HG02884 (cell line): Measurements from ENCODE around the gene MMS19.

Experiments used
- ATAC-seq: cut with Tn5 transposase; IDR thresholded peaks from one replicate; pipeline ENCODE4 v1.9.1; 2021; ENCODE audit warnings: mild to moderate bottlenecking, moderate library complexity; ENCODE audit not compliant: unreplicated experiment

The MMS19 gene

DNA sequence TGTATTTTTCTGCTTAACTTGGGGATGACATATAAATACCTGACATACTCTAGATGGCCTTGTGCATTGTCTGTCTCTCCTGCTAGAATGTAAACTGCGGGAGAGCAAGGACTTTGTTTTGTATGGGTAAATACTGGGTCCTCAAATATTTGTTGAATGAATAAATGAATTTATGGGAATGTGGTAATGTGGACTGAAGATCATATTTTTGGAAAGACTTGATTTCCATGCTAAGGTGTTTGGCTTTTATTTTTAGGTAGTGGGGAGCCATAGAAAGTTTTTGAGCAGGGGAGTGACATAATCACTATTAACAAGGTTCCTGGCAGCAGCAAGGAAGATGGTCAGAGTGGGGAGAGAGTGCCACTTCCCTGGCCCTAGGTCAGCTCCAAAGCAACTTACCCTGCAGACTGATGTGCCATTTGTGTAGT is 27.5 kb upstream of the MMS19 start:
- no peak for ATAC-seq

DNA sequence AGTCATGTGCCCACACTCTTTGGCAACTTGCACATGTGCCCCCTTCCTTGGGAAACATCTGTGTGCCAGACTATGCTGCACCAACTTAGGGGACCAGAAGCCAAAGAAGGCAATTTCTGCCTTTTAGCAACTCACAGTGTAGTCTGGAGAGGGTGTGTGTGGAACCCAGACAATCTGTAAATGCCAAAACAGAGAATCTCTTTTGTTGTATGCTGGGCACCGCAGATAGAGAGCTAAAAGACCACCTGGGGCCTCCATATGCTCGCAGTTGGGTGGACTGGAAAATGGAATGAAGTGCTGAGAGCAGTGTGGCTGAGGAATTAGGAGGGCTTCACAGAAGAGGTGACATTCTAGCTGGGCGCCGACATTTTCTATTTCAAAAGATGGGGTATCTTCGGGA is 26.9 kb upstream of the MMS19 start:
- ATAC-seq: no peak

DNA sequence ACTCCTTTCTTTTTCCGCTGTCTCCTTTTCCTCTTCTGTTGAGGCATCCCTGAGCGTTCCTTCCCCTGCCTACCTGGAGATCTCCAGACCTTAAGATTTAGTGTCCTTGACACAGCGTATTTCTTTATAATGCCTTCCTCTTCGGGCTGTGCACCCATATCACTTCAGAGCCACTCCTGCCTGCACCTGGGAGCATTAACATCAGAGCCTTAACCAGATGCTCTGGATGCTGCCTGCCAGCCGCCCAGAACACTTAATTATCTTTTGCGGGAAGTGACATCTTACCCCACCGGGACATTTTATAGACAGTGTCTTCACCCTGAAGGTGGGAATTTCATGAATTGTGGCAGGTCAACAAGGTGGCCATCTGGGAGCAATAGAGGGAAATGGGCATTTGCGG is 24.7 kb upstream of the MMS19 start:
- ATAC-seq: no peak

DNA sequence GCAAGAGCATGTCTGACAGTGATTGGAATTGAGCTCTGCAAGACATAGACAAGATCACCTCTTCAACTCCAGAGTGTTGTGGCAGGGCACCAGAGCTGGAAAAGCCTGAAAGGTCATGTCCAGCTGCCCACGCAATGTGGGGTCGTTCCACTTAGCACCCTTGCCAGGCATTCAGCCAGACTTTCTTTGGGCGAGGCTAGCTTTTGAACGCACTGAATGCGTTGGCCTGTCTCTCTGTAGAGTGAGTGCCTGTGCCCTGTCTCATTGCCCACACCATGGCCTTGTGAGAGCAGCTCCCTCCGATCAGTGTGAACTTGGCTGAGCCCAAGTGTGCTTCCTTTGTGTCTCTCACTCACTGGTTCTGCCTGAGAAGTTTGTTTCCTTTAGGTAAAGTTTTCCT is 23.8 kb upstream of the MMS19 start:
- ATAC-seq: no peak

DNA sequence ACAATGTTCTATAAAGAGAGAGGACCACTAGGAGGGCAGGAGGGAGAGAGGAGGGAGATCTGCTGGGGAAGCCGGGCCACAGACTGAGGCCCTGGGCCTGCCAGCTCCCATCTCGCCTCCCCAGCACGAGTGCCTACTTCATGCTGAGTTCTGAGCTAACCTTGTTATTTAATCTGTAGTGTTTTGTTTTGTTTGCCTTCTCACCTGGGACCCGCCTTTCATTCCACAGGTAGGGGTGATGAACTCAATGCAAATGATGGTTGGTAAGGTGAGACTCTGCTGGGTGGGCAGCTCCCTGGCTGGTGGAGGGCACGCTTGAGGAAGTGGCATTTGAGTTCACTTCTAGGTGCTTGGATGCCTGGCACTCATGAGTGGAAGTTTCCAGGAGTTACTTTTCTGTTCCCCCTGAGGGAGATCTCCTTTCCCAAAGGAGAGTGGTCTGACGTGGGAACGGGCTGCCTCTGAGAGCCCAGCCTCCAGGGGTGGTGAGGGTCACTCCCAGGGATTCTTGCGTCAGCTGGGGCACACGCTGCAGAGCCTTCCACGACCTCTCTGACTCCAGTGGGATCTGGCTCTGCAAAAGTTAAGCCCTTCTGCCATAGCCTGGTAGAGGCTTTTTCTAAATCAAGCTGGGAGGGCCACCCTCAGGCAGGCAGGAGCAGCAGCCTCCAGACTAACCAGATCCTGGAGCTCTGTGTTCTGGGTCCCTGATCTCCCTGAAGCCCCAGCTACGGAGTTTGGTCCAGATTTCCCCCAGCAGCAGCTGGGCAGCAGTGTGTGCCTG is 22.9 kb upstream of the MMS19 start:
- ATAC-seq: no peak

DNA sequence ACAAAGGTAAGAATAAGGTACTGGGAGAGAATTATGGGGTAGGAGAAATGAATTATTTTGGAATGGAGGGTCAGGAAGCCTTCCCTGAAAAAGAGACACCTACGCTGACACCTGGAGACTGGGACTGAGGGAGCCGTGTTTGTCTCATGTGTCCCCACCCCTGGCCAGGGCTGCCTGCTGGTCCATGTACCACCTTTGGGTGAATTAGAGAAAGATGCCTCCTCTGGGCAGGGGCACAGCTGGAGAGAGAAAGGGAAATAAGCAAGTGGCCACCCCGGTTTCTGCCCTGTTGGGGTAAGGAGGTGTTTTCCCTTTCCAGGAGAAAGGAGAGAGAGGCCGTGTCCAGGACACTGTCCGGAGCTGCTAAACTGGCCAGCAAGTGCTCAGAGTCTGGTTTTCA is 22.3 kb upstream of the MMS19 start:
- no peak for ATAC-seq

DNA sequence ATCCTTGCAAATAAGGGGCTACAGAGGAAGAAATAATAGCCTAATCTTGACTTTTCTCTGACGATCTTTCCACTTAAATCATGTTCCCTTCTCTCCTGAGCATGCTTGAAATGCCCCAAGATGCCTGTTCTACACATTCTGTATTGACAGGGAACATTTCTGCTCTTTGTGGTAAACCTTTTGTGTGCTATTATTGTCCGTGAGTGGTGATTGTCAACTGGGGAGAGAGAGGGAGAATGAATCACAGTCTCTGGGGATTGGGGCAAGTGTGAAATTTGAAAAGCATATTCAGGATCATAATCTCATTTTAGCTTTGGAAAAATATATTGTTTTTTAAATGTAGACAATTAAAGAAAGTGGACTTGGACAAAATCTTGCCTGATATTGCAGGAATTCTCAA is 21.1 kb upstream of the MMS19 start:
- no peak for ATAC-seq

DNA sequence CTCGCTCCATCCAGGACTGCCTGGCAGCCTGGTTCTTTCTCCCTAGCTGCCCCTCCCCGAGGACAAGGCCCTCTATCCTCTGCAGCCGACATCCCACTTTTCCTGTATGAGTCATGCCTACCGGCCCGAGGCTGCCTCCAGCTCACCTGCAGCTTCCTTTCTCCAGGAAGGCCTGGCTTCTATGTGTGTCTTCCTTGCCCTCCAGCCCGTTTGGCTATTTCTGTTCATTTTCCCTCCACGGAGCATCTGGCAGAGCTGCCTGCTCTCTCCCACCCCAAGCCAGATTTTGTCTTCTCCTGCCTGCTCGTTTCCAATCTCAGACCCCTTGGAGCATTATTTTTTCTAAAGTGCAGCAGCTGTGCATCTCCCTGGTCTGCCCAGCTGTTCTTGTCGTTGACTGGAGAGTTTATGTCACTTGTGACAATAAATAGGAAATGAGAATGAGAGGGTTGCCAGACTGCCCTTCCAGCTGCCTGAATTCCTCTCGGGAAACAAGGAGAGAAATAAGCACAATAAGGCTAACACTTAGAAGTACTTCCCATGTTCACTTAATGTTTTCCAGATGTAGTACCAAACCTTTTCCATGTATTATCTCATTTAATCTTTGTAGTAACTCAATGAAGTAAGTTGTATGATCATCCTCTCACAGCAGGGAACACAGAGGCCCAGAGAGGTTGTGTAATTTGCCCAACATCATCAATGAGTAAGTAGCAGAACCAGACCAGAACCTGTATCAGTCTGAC is 20.2 kb upstream of the MMS19 start:
- ATAC-seq: no peak

DNA sequence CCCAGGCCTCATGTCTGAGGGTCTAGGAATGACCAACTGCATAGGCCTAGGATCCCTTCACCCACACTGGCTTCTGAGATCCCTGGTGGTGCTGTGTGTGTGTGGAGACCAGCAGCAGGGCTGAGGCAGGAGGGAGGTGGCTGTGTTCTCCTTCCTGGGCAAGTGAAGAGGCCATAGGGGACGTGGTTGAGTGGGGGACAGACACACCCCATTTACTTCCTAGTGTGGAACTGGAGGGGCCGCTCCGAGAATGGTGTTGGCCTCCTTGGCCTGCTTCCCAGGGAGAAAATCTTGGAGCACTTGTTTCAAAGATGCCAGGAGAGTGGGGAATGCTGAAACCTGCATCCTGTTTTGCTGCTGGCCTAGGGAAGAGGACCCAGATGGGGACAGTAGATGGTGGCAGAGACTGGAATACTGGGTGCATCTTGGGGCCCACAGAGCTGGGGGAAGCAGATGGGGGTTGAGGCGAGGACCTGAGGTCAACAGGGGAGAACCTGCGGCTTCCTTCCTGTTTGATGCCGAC is 19.6 kb upstream of the MMS19 start:
- ATAC-seq: no peak

DNA sequence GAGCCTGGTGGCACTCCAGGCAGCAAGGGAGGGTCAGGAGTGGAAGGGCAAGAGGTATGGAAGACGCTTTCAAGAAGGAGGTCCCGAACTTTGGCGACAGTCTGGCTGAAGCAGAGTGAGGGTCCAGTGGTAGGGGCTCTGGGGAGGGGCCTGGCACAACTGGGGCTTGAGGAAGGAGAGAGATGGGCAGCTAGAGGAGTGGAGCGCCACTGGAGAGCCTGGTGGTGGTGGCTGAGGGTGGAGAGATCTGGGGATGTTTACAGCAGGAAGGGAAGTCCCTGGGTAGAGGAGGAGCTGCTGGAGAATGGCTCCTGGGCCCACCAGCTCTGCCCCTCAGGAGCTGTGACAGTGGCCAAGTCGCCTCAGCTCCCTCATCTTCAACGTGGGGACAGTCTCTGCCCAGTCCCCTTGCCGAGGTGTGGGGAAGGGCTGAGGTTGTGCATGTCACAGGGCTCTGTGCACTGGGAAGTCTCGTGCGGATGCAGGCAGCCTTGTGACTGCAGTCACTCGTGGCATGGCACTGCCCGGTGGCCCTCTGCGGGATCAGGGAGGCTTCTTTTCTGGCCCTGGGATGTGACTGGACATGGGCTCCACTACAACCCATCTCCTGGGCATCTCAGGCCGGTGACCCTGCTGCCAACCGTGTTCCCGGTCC is 19.0 kb upstream of the MMS19 start:
- no peak for ATAC-seq

DNA sequence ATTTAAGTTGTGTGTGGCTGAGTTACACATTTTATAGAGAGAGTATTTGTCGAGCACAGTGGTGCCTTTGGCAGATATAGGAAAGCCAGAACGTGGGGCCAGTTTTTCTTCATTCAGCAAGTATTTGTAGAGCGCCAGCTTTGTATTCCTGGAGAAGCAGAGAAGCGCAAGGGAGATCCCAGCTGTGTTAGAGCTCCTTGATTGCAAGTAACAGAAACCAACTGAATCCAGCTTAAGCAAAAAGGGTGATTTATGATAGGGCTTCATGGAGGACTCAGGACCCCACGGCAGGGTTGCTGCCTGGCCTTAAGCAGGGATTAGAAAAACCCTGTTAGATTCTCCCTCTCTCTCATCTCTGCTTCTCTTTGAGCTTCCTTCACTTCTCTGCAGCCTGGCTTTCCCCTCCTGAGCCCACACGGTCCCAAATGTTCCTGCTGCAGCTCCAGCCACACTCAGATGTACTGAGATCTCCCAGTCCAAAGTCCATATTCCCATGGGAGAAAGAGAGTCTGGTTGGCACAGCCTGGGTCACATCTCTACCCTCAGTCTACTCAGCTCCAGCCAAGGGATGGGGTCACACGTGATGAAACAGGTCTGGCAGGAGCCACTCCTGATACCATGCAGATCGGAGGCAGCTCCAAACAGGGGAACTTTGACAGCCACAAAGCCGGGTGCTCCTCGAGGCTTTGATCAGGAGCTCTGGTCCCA is 17.2 kb upstream of the MMS19 start:
- ATAC-seq: no peak

DNA sequence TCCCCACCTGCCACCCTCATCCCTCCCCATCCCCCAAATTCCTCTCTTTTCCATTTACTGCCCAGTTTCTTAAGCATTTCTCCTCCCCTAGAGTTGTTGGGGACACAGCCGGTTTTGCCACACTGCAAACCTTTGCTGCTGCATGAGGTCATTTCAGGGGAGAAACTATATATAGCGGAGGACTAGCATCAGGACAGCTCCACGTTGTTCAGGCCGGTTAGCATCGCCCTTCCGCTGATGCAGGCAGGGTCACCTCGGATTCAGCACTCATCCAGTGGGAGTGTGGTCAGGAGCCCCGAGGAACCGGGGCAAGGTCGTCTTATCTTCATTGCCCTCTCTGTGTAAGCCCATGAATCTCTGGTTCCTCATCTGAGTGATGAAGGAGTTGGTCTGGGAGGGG is 16.1 kb upstream of the MMS19 start:
- ATAC-seq: no peak

DNA sequence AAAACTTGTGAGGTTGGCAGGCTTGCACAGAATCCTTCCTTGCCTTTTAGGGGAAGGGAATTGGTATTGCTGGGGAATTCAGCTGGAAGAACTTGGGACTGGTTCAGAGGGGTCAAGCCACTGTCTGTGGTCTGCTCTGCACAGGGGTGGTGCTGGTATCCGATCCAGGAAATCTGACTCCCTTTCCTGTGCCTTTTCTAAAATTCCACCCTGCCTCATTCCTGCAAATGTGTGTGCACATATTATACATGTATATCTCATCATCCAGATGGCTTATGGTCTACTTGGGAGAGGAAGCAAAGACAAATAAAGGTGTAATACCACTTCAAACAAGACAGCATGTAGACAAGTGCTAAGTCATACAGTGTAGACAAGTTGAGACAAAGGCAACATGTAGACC is 14.8 kb upstream of the MMS19 start:
- ATAC-seq: no peak

DNA sequence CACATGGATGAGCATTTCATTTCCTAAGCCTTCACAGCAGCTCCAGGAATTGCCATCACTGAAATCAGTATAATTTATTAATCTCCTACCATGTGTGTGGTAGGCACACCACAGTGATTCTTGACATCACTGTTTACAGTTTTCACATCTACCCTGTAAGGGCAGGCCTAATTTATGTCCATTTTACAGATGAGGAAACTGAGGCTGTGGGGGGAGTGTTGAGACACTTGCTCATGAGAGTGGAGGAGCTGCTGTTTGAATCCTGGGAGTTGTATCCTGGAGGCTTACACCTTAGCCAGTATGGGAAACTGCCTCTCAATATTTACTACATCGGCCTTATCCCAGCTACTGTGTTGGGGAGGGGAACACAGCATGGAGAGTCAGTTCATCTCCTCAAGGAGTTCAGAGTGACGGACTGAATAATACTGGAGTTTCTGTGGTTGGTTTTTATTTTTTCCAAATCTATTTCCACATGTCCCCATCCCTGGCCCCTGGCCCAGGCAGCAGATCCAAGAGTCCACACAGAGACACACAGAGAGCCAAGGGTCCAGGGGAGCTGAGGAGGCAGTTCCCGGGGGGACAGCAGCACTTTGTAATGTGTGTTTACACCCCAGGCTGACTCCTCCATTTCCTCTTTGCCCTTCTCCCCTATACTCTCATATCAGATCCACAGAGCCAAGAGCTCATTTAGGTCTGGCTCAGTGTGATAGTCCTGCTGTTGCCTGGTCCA is 13.7 kb upstream of the MMS19 start:
- ATAC-seq: no peak

DNA sequence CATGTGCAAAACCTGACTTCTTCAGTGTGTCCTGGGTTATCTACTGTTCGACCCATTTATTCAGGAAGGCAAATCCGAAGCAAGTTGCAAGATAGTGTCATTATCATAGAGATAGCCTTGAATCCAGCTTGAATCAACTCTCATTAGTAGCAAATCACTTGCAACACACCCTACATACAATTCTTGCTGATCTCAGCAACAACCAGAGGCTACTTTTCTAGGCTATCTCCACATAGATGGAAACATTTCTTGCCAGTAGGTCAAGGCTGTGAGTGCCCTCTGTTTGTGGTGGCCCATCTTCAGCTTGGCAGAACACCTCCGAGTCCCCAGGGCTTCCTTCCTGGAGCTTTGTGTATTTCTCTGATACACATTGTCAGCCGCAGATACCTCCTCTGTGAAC is 12.5 kb upstream of the MMS19 start:
- ATAC-seq: no peak

DNA sequence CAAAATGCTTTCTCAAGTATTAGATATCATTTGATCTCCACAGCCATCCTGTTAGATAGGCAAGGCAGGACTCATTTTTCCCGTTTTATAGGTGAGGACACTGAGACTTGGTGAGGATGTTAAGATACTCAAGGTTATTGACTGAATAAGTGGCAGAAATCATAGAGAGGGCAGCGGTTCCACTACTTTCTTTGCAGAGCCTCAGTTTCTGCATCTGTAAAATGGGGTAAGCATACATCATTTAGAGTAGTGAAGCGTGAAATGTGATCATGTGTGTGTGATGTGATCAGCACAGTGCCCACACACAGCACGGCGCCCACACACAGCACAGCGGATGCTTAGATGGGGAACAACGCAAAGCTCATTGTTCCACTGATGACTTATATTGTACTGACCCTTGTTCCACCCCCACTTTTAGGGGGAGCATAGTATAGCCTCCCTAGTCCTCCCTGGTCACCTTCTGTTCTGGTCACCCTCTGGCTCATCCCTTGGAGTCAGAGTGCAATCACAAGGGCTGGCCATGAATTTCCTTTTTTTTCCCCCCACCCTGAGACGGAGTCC is 11.0 kb upstream of the MMS19 start:
- ATAC-seq: no peak

DNA sequence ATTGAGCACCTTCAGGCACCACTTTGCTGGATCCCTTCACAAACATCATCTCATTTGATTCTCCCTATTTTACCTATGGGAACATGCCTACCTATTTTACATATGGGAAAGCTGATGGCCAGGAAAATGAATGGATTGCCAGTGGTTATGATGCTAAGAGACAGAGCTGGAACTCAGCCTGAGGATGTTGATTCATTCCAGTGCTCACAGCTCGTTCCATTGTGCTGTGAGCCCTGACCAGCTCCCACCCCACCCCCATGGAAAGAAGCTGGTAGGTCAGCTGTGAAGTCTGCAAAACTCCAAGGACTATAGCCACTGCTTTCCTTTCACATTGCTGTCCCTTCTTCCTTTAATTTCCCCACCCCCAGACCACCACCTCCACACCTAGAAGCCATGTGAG is 10.1 kb upstream of the MMS19 start:
- no peak for ATAC-seq

DNA sequence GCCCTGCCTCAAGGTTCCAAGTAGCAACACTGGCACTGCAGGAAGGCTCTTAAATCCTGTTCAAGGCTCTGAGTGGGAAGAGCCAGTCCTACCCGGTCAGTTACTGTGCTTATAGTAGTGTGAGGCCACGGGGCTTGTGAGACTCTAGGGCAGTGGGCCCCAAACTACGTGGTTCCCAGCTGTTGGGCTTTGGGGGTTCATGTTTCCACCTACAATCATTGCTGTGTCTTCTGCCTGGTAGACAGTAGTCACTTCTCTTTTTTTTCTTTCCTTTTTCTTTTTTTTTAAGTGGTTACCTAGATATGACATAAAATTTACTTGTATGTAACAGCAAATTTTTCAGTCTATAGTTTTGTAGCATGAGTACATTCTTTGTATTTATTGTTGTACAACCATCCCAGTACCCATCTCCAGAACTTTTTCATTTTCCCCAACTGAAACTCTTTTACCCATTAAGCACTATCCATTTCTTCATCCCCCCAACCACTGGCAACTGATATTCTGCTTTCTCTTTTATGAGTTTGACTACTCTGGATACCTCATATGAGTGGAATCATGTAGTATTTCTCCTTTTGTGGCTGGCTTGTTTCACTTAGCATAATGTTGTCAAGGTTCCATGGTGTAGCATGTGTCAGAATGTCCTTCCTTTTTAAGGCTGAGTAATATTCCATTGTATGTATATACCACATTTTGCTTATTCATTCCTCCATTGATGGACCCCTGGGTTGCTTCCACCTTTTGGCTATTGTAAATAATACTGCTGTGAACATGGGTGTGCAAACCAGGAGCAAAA is 8.2 kb upstream of the MMS19 start:
- no peak for ATAC-seq

DNA sequence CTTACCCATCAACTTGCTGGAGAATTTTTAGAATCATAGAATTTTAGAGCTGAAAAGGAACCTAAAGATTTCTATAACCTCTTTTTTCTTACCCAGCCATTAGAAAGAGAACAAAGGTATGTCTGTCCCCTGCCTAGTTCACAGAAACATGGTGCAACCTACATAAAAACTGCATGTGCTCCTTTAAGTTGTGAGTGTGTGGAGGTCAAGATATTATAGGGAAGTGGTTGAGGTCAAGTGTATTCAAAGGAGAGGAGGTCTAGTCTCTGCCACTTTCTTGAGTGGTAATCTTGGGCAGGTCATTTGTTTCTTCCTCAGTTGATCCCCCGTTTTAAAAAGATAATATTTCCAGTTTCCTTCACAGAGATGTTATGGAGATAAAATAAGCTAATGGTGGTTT is 6.9 kb upstream of the MMS19 start:
- ATAC-seq: no peak
